Measurements from ENCODE around the gene KCNQ2. TPM values are rescaled to one million over a fixed set of nuclear protein-coding genes. Genes with fewer than 3 reads are reported as not detected.
"Not testable (repeated sequence)": the region's sequence is repeated elsewhere in the genome, so short reads cannot be mapped to it uniquely, and the experiment has no call there.

The KCNQ2 gene
- total RNA-seq, 1 experiment from 2014 or later = 0.25 TPM

- Histone ChIP-seq H3K4me3 (ENCODE audit: low read depth, low read length) (no peak overlapping the region), H3K27me3 (replicated peaks; ENCODE audit: control insufficient read depth, insufficient read depth, low read length) (no peaks in the 10 kb centered on the region), H3K9me3 (peaks cover 7% of the 10 kb centered on the region), H3K36me3 (ENCODE audit: control insufficient read depth, insufficient read depth, low read length) (peaks cover 11% of the 10 kb centered on the region), H3K4me1 (peaks cover 14% of the 10 kb centered on the region)
- POLR2A ChIA-PET = interaction anchor here (0.6 kb wide), 1 partner anchor 9 kb away, joined by 3 read pairs; no protein-coding TSS in a partner anchor
- Mint-ChIP-seq H3K27ac (ENCODE audit: unreplicated experiment) (no peak overlapping the region), H3K36me3 (ENCODE audit: insufficient read depth, unreplicated experiment) (peaks cover 35% of the 10 kb centered on the region), H3K27me3 (ENCODE audit: insufficient read depth, unreplicated experiment) (peaks cover 3% of the 10 kb centered on the region), H3K4me1 (ENCODE audit: low read depth, unreplicated experiment) (no peaks in the 10 kb centered on the region), H3K4me3 (ENCODE audit: unreplicated experiment) (no peak overlapping the region), H3K9me3 (ENCODE audit: unreplicated experiment) (no peaks in the 10 kb centered on the region)
- intact Hi-C loops (cut with micrococcal nuclease; ENCODE audit: unreplicated experiment) = no loop called here
- no TSS peak for BruUV-seq (replicated peaks)
- no peak for TF ChIP-seq CTCF (IDR thresholded peaks at IDR 0.05; ENCODE audit: insufficient read depth in 1 of 2, low read depth in 1 of 2, low read length in 1 of 2, severe bottlenecking in 1 of 2, unreplicated experiment in 1 of 2)
- DNase-seq = no peak
- CTCF ChIA-PET = interaction anchor here (0.5 to 0.6 kb wide), 2 partner anchors 51 to 57 kb away, joined by 3 read pairs; no protein-coding TSS in a partner anchor
These were observed 45.2 kb upstream of the KCNQ2 start for GRCh38 chr20:63517376-63518309.

GRCh38 chr20:63514520-63514919 is 42.1 kb upstream of the KCNQ2 start:
- not testable (repeated sequence) for BruUV-seq (replicated peaks)

GRCh38 chr20:63513207-63513606 is 40.8 kb upstream of the KCNQ2 start:
- DNase-seq = no peak
- Mint-ChIP-seq H3K4me3 (ENCODE audit: unreplicated experiment) (no peak overlapping the region), H3K27ac (ENCODE audit: unreplicated experiment) (no peak overlapping the region), H3K4me1 (ENCODE audit: low read depth, unreplicated experiment) (no peaks in the 10 kb centered on the region), H3K9me3 (ENCODE audit: unreplicated experiment) (no peaks in the 10 kb centered on the region), H3K27me3 (ENCODE audit: insufficient read depth, unreplicated experiment) (peaks cover 19% of the 10 kb centered on the region), H3K36me3 (ENCODE audit: insufficient read depth, unreplicated experiment) (no peaks in the 10 kb centered on the region)
- intact Hi-C loops (cut with micrococcal nuclease; ENCODE audit: unreplicated experiment) = no loop called here
- TF ChIP-seq CTCF (IDR thresholded peaks at IDR 0.05; ENCODE audit: insufficient read depth in 1 of 2, low read depth in 1 of 2, low read length in 1 of 2, severe bottlenecking in 1 of 2, unreplicated experiment in 1 of 2) = no peak
- H3K36me3 ChIP-seq (ENCODE audit: control insufficient read depth, insufficient read depth, low read length) = no peaks in the 10 kb centered on the region
- no peaks in the 10 kb centered on the region; the same call in none of the 2 replicates for H3K27me3 ChIP-seq (replicated peaks; ENCODE audit: control insufficient read depth, insufficient read depth, low read length)
- H3K4me3 ChIP-seq (ENCODE audit: low read depth, low read length) = no peak overlapping the region
- CTCF ChIA-PET = no interaction called here
- no peaks in the 10 kb centered on the region for H3K9me3 ChIP-seq
- POLR2A ChIA-PET = no interaction called here
- no peaks in the 10 kb centered on the region for H3K4me1 ChIP-seq
- BruUV-seq (replicated peaks) = no TSS peak

More at GRCh38 chr20:63514520-63514919, 42.1 kb upstream of the KCNQ2 start:
- DNase-seq; H3K36me3 Mint-ChIP-seq (ENCODE audit: insufficient read depth, unreplicated experiment); H3K4me3 ChIP-seq (ENCODE audit: low read depth, low read length); intact Hi-C loops (cut with micrococcal nuclease; ENCODE audit: unreplicated experiment); H3K27me3 ChIP-seq (replicated peaks; ENCODE audit: control insufficient read depth, insufficient read depth, low read length); H3K36me3 ChIP-seq (ENCODE audit: control insufficient read depth, insufficient read depth, low read length); H3K4me3 Mint-ChIP-seq (ENCODE audit: unreplicated experiment); POLR2A ChIA-PET; H3K9me3 Mint-ChIP-seq (ENCODE audit: unreplicated experiment); H3K9me3 ChIP-seq; H3K4me1 ChIP-seq; H3K4me1 Mint-ChIP-seq (ENCODE audit: low read depth, unreplicated experiment); H3K27ac Mint-ChIP-seq (ENCODE audit: unreplicated experiment): not testable (repeated sequence)
- H3K27me3 Mint-ChIP-seq (ENCODE audit: insufficient read depth, unreplicated experiment) = peaks cover 13% of the 10 kb centered on the region
- CTCF ChIA-PET = interaction anchor here (0.6 to 0.7 kb wide), 2 partner anchors 16 to 570 kb away, joined by 3 to 4 read pairs; partner anchors contain the start of genes EEF1A2 and LKAAEAR1

Data from Caco-2 (cell line).